Thoracic aorta (tissue), 2 donors: ENCODE measurements around the gene EQTN. TPM values are rescaled to one million over a fixed set of nuclear protein-coding genes. Genes with fewer than 3 reads are reported as not detected.

Source experiments
- ATAC-seq: fragments of 150-250 bp; one replicate; pipeline ENCODE4 v1.8.0; 2017; ENCODE audit warnings: low read depth; ENCODE audit not compliant: insufficient number of reproducible peaks, low FRiP score
- DNase-seq: peaks from one replicate; pipeline ENCODE4 v3.0.0-alpha.2; 2020; ENCODE audit warnings: low spot score
- H3K27ac ChIP-seq, 2 donors: fragments of 200-600 bp; sonication (generic); 1 replicate in 1 of 2; 2 replicates in 1 of 2; pipeline ENCODE4 v1.5.1; 2016; ENCODE audit warnings: mild to moderate bottlenecking in 2 of 2, moderate library complexity in 2 of 2
- H3K27me3 ChIP-seq: fragments of 200-600 bp; sonication (generic); replicated peaks from 2 replicates; pipeline ENCODE4 v1.6.0; 2016; ENCODE audit warnings: mild to moderate bottlenecking; ENCODE audit not compliant: insufficient read depth
- H3K36me3 ChIP-seq: fragments of 200-600 bp; sonication (generic); one replicate; pipeline ENCODE4 v1.5.1; 2016
- H3K4me1 ChIP-seq, 2 donors: fragments of 200-600 bp; sonication (generic); 1 replicate in 1 of 2; 2 replicates in 1 of 2; pipeline versions ENCODE4 v1.5.1 to v1.6.0; 2016; ENCODE audit warnings: low read depth in 2 of 2, mild to moderate bottlenecking in 1 of 2; ENCODE audit not compliant: control insufficient read depth in 1 of 2
- H3K4me3 ChIP-seq: fragments of 200-600 bp; sonication (generic); 2 replicates; pipeline ENCODE4 v1.5.1; 2016; ENCODE audit warnings: mild to moderate bottlenecking
- H3K9me3 ChIP-seq: fragments of 200-600 bp; sonication (generic); 2 replicates; pipeline ENCODE4 v1.5.1; 2016
- CTCF ChIP-seq: fragments of 200-600 bp; sonication (generic); IDR thresholded peaks from one replicate; pipeline ENCODE4 v1.5.1; 2019; ENCODE audit warnings: antibody characterized with exemption
- total RNA-seq, 2 donors: library from RNA; depleted of rRNA; stranded (reverse); fragments of >200 nt; gene quantifications; one replicate each; pipeline versions ENCODE4 v1.1.0 to v1.2.3, GENCODE V29; 2016

Gene EQTN
- not detected for total RNA-seq

- no peaks in the 10 kb centered on the region for H3K36me3 ChIP-seq
- no peaks in the 10 kb centered on the region for H3K4me1 ChIP-seq
- DNase-seq (no peak), ATAC-seq (no peak)
- no peaks in the 10 kb centered on the region for H3K9me3 ChIP-seq
- TF ChIP-seq CTCF = no peak
- no peak within 1 kb of the TSS for H3K4me3 ChIP-seq
- H3K27me3 ChIP-seq = no peaks in the 10 kb centered on the region
- no peak within 1 kb of the TSS for H3K27ac ChIP-seq
Observed at GRCh38 chr9:27297050-27297449, at the start of gene EQTN. Gene EQTN (minus strand): TSS chr9:27297150. CDS start chr9:27297055, 95 bp downstream.

- H3K4me1 ChIP-seq = peaks cover 24 to 44% of the 10 kb centered on the region in 2 donors
- no peaks in the 10 kb centered on the region for H3K27me3 ChIP-seq
- H3K9me3 ChIP-seq = no peaks in the 10 kb centered on the region
- no peak for ATAC-seq
- TF ChIP-seq CTCF = no peak
- H3K36me3 ChIP-seq = no peaks in the 10 kb centered on the region
- H3K4me3 ChIP-seq = no peak overlapping the region
- no peak overlapping the region for H3K27ac ChIP-seq
- no peak for DNase-seq
Observed at GRCh38 chr9:27344776-27345175, 47.8 kb upstream of the EQTN start.

- no peak for TF ChIP-seq CTCF
- H3K27me3 ChIP-seq = no peaks in the 10 kb centered on the region
- H3K9me3 ChIP-seq = no peaks in the 10 kb centered on the region
- H3K36me3 ChIP-seq = no peaks in the 10 kb centered on the region
- DNase-seq = no peak
- peak overlapping the region; percentile 18 for H3K4me3 ChIP-seq
- H3K4me1 ChIP-seq = peaks cover 46 to 60% of the 10 kb centered on the region in 2 donors
- peak overlapping the region; percentile 77 for H3K27ac ChIP-seq
- no peak for ATAC-seq
Observed at GRCh38 chr9:27341545-27342294, 44.8 kb upstream of the EQTN start.

- Histone ChIP-seq H3K9me3 (no peaks in the 10 kb centered on the region), H3K4me1 (peaks cover 46 to 65% of the 10 kb centered on the region in 2 donors), H3K27me3 (no peaks in the 10 kb centered on the region), H3K36me3 (no peaks in the 10 kb centered on the region), H3K4me3 (no peak overlapping the region), H3K27ac (peak overlapping the region; percentile 77)
- DNase-seq (no peak), ATAC-seq (no peak)
- TF ChIP-seq CTCF = no peak
Observed at GRCh38 chr9:27340961-27341511, 44.1 kb upstream of the EQTN start.

GRCh38 chr9:27340285-27340674 is 43.3 kb upstream of the EQTN start:
- peak overlapping the region; percentile 37 for H3K4me3 ChIP-seq
- TF ChIP-seq CTCF = no peak
- no peaks in the 10 kb centered on the region for H3K36me3 ChIP-seq
- peaks cover 46 to 65% of the 10 kb centered on the region in 2 donors for H3K4me1 ChIP-seq
- H3K27me3 ChIP-seq = no peaks in the 10 kb centered on the region
- H3K9me3 ChIP-seq = no peaks in the 10 kb centered on the region
- ATAC-seq (no peak), DNase-seq (no peak)
- H3K27ac ChIP-seq = peak overlapping the region; percentile 77
